Neural crest cell (in vitro differentiated cells): ENCODE data around the gene SMIM5. TPM values are rescaled to one million over a fixed set of nuclear protein-coding genes. Genes with fewer than 3 reads are reported as not detected.

Experiments used
- DNase-seq: peaks from one replicate; pipeline ENCODE4 v3.0.0; 2021; ENCODE audit warnings: low read depth, mixed read lengths, low spot score
- H3K27ac Mint-ChIP-seq: one replicate; pipeline ENCODE4 v1.8.0; 2021; ENCODE audit warnings: mild to moderate bottlenecking, mixed read lengths; ENCODE audit not compliant: unreplicated experiment
- H3K27me3 Mint-ChIP-seq: 2 replicates; pipeline ENCODE4 v1.8.0; 2021; ENCODE audit warnings: low read depth, mild to moderate bottlenecking, mixed read lengths
- H3K36me3 Mint-ChIP-seq: 2 replicates; pipeline ENCODE4 v1.8.0; 2021; ENCODE audit warnings: low read depth, mild to moderate bottlenecking, mixed read lengths
- H3K4me1 Mint-ChIP-seq: 2 replicates; pipeline ENCODE4 v1.8.0; 2021; ENCODE audit warnings: mixed read lengths
- H3K4me3 Mint-ChIP-seq: one replicate; pipeline ENCODE4 v1.8.0; 2021; ENCODE audit warnings: mild to moderate bottlenecking, mixed read lengths
- H3K9me3 Mint-ChIP-seq: 2 replicates; pipeline ENCODE4 v1.8.0; 2021; ENCODE audit warnings: mixed read lengths
- total RNA-seq: library from RNA; stranded (reverse); gene quantifications from 2 replicates; pipeline ENCODE4 v1.2.1, GENCODE V29; 2021
- TF ChIP-seq, protein P1 (sequence below): fragments of 200-600 bp; sonication (generic); conservative IDR thresholded peaks from 2 replicates; pipeline ENCODE4 v1.5.0; 2021; ENCODE audit warnings: antibody characterized with exemption, mild to moderate bottlenecking

SMIM5 gene
- total RNA-seq, 1 donor from 2014 or later: not detected

DNA sequence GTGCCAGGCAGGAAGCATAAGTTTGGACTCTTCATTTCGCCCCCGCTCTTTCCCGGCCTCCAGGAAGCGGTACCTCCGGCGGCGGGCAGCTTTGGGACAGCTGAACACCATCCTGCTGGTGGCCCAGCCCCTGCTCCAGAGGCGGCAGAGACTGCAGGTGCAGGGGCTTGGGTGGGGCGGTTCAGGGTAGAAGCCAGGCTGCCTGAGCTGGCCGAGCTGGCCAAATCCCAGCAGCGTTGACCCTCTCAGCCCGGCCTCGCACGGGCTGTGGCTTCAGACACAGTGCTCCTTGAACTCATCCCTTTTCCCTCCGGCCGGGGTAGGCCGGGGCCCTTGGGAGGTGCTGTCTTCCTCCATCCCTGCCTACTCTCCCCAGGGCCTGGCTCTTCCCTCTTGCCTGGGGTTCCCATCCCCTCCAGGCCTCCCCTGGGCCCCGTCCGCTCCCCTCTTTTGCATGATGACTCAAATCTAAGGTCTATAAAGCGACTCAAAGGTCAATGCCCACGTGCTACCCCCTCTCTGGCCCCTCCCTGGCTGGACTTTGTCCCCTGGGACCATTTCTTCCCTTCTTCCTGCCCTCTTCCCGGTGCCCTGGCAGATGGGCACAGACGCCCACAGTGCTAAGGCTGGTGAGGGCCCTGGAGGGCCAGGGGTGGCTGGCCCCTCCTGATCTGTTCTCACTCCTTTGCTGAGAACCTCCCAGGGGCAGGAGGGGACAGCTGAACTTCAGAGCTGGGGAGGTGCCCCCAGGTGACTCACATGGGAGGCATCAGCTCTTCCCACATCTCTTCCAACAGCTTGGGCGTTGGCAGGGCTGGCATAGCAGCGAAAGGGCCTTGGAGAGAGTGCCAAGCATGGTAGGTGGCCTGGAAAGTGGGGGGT lies 22.9 kb upstream of the SMIM5 start:
- no peaks in the 10 kb centered on the region for H3K36me3 Mint-ChIP-seq
- no peaks in the 10 kb centered on the region for H3K4me1 Mint-ChIP-seq
- TF ChIP-seq, protein P1, sequence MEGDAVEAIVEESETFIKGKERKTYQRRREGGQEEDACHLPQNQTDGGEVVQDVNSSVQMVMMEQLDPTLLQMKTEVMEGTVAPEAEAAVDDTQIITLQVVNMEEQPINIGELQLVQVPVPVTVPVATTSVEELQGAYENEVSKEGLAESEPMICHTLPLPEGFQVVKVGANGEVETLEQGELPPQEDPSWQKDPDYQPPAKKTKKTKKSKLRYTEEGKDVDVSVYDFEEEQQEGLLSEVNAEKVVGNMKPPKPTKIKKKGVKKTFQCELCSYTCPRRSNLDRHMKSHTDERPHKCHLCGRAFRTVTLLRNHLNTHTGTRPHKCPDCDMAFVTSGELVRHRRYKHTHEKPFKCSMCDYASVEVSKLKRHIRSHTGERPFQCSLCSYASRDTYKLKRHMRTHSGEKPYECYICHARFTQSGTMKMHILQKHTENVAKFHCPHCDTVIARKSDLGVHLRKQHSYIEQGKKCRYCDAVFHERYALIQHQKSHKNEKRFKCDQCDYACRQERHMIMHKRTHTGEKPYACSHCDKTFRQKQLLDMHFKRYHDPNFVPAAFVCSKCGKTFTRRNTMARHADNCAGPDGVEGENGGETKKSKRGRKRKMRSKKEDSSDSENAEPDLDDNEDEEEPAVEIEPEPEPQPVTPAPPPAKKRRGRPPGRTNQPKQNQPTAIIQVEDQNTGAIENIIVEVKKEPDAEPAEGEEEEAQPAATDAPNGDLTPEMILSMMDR: no peak
- DNase-seq: no peak
- H3K9me3 Mint-ChIP-seq: no peaks in the 10 kb centered on the region
- H3K4me3 Mint-ChIP-seq: no peak overlapping the region
- no peaks in the 10 kb centered on the region for H3K27me3 Mint-ChIP-seq
- no peak overlapping the region for H3K27ac Mint-ChIP-seq

DNA sequence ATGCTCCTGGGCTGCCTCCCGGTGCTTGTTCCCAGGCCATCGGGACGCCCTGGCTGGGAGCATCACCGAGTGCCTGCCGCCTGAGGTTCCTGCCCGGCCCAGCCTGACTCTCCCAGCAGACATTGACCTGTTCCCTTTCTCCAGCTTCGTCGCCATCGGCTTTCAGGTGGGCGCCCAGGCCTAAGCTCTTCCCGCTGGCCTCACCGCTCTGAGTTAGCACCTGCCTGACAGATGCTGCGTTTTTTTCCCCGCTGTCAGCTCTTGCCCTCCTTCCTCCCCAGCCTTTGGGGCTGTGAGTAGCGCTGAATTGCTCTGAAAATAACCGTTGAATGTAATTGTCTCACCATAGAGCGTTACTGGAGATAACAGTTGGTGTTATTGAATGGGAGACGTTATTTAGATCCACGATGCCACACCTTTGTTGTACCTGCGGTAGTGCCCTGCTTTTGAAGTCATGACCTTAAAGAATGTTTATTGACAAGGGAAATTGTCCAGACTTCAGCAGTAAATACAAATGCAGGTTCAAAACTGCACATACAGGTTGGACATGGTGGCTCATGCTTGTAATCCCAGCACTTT lies 21.3 kb upstream of the SMIM5 start:
- Mint-ChIP-seq H3K27me3 (no peaks in the 10 kb centered on the region), H3K27ac (no peak overlapping the region), H3K4me3 (no peak overlapping the region), H3K36me3 (no peaks in the 10 kb centered on the region), H3K9me3 (no peaks in the 10 kb centered on the region), H3K4me1 (no peaks in the 10 kb centered on the region)
- DNase-seq: no peak
- TF ChIP-seq, protein P1: no peak

DNA sequence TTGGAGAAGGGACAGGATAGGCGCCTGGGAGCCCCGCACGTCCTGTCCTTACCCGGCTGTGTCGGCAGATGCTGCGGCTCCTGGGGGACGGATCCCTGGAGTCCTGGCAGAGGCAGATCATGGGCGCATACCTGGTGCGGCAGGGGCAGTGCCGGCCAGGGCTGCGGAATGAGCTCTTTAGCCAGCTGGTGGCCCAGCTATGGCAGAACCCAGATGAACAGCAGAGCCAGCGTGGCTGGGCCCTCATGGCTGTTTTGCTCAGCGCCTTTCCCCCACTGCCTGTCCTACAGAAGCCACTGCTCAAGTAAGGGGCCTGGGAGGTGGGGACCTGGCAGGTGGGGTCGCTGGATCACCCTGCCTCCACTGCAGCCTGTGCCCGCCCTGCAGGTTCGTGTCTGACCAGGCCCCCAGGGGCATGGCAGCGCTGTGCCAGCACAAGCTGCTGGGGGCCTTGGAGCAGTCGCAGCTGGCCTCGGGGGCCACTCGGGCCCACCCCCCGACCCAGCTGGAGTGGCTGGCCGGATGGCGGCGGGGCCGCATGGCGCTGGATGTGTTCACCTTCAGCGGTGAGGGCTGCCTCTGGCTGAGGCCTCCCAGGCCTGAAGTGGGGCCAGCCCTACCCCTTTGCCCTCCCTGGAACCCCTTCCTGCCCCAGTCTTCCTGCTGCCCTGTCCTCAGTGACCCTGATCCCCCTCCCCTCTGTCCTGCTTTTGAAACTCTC lies 20.2 kb upstream of the SMIM5 start:
- H3K9me3 Mint-ChIP-seq: no peaks in the 10 kb centered on the region
- H3K4me1 Mint-ChIP-seq: no peaks in the 10 kb centered on the region
- no peak overlapping the region for H3K27ac Mint-ChIP-seq
- H3K27me3 Mint-ChIP-seq: no peaks in the 10 kb centered on the region
- TF ChIP-seq, protein P1: no peak
- H3K36me3 Mint-ChIP-seq: no peaks in the 10 kb centered on the region
- H3K4me3 Mint-ChIP-seq: no peak overlapping the region
- no peak for DNase-seq

DNA sequence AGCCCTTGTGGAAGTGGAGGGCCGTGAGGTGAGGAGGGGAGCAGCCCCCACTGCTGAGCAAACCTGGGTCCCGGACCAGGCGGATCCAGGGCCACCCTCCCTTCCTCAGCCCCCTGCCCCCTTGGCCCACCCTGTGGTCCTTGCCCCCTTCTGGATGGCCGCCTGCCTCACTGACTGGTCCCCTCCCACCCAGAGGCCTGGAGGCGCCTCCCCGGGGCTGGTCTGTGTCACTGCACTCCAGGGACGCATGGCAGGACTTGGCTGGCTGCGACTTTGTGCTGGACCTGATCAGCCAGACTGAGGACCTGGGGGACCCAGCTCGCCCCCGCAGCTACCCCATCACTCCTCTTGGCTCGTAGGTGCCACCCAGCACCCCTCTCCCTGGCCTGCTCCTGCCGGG lies 19.2 kb upstream of the SMIM5 start:
- no peaks in the 10 kb centered on the region for H3K9me3 Mint-ChIP-seq
- H3K4me3 Mint-ChIP-seq: no peak overlapping the region
- no peak for DNase-seq
- no peak overlapping the region for H3K27ac Mint-ChIP-seq
- no peaks in the 10 kb centered on the region for H3K4me1 Mint-ChIP-seq
- TF ChIP-seq, protein P1: no peak
- no peaks in the 10 kb centered on the region for H3K27me3 Mint-ChIP-seq
- no peaks in the 10 kb centered on the region for H3K36me3 Mint-ChIP-seq

DNA sequence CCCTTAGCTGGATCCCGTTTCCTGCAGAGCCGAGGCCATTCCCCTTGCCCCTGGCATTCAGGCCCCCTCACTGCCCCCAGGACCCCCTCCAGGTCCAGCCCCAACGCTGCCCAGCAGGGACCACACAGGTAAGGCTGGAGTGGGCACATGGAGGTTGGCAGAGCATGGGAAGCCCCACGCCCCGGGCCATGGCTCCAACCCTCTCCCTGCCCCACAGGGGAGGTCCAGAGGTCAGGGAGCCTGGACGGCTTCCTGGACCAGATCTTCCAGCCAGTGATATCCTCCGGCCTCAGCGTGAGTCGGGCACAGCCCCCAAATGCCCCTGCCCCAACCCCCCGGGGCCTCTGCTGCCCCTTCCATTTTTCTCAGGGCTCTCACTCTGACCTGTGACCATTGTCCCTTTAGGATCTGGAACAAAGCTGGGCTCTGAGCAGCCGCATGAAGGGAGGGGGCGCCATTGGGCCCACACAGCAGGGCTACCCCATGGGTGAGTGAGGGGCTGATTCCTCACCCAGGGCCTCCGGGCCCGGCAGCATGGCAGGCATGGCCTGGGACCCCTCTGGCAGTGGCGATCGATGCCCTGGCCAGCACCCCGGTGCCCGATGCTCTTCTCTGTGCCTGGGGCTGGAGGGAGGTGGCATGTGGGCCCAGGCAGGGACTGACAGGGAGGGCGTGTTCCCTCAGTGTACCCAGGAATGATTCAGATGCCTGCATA lies 18.5 kb upstream of the SMIM5 start:
- no peaks in the 10 kb centered on the region for H3K4me1 Mint-ChIP-seq
- no peak overlapping the region for H3K27ac Mint-ChIP-seq

More for the DNA sequence above, 18.5 kb upstream of the SMIM5 start:
- no peaks in the 10 kb centered on the region for H3K27me3 Mint-ChIP-seq
- DNase-seq: no peak
- TF ChIP-seq, protein P1: no peak
- H3K4me3 Mint-ChIP-seq: no peak overlapping the region
- no peaks in the 10 kb centered on the region for H3K9me3 Mint-ChIP-seq
- H3K36me3 Mint-ChIP-seq: no peaks in the 10 kb centered on the region
